HG03025 (cell line): Measurements from ENCODE around the gene EIF4G3.
"Not testable (repeated sequence)": the region's sequence is repeated elsewhere in the genome, so short reads cannot be mapped to it uniquely, and the experiment has no call there.

Experiments used
- ATAC-seq: cut with Tn5 transposase; IDR thresholded peaks from one replicate; pipeline ENCODE4 v1.9.1; 2021; ENCODE audit warnings: mild to moderate bottlenecking, moderate library complexity; ENCODE audit not compliant: unreplicated experiment, low FRiP score

Gene EIF4G3

GRCh38 chr1:21176586-21177555 is at the start of gene EIF4G3:
Gene EIF4G3, minus strand, starts transcription at chr1:21176897. Its CDS starts 174,155 bp downstream, at chr1:21002742.
- ATAC-seq, result peak; percentile 89

- no peak for ATAC-seq
These were observed 48.4 kb upstream of the EIF4G3 start for GRCh38 chr1:21225065-21225464.

- ATAC-seq, result no peak
These were observed 44.1 kb upstream of the EIF4G3 start for GRCh38 chr1:21220815-21221214.

DNA sequence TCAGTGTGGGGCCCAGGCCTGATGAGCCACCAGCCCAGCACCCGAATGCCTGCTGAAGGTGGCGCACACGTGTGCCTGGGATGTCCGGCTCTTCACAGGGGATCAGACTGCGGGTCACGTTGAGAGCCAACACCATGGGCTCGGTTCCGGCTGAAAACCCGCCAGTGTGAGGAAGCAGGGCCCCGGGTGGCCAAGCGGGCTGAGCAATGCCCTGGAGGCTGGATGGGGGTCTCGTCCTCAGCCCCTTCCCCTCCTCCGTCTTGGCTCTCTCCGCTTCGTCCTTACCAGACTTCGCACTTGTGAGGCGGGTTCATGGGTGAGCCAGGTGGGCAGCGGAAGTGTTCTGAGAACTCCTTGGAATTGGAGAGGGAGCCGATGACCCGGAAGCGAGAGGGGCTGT is 43.0 kb upstream of the EIF4G3 start:
- ATAC-seq, result no peak

- ATAC-seq, result no peak
These were observed 41.3 kb upstream of the EIF4G3 start for GRCh38 chr1:21217812-21218596.

GRCh38 chr1:21216835-21217811 is 40.4 kb upstream of the EIF4G3 start:
- no peak for ATAC-seq

- ATAC-seq, result no peak
These were observed 35.4 kb upstream of the EIF4G3 start for GRCh38 chr1:21212126-21212525.

DNA sequence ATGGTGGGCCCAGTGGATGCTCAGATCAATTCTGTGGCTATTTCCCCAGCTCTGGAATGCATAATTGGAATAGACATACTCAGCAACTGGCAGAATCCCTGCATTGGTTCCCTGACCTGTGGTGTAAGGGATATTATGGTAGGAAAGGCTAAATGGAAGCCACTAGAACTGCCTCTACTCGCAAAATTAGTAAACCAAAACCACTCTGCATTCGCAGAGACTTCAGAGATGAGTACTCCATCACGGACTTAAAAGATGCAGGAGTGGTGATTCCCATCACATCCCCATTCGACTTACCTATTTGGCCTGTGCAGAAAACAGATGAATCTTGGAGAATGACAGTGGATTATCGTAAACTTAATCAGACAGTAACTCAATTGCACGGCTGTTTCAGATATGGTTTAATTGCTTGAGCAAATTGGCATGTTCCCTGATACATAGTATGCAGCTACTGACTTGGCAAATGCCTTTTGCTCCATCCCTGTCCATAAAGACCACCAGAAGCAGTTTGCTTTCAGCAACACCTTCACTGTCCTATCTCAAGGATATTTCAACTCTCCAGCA is 31.5 kb upstream of the EIF4G3 start:
- not testable (repeated sequence) for ATAC-seq

- ATAC-seq, result no peak
These were observed 29.4 kb upstream of the EIF4G3 start for GRCh38 chr1:21206117-21206516.

GRCh38 chr1:21205416-21205815 is 28.7 kb upstream of the EIF4G3 start:
- ATAC-seq, result no peak

GRCh38 chr1:21201650-21202049 is 25.0 kb upstream of the EIF4G3 start:
- ATAC-seq, result no peak

DNA sequence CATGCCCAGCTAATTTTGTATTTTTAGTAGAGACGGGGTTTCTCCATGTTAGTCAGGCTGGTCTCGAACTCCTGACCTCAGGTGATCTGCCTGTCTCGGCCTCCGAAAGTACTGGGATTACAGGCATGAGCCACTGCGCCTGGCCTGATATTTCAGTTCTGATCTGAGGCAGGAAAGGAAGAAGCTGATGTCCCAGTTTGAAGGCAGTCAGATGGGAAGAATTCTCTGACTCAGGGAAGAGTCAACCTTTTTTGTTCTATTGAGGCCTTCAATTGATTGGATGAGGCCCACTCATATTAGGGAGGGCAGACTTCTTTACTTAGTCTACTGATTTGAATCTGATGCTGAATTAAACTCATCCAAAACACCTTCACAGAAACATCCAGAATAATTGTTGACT is 24.5 kb upstream of the EIF4G3 start:
- ATAC-seq, result not testable (repeated sequence)

DNA sequence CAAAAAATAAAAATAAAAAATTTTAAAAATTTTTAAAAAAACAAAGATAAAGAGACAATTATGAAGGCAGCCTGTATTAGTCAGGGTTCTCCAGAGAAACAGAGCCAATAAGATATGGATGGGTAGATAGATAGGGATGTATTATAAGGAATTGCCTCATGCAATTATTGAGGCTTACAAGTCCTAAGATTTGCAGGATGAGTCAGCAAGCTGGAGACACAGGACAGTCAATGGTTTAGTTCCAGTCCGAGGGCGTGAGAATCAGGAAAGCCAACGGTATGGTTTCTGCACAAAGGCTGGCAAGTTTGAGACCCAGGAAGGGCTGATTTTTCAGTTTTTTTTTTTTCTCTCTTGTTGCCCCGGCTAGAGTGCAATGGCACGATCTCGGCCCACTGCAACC is 24.1 kb upstream of the EIF4G3 start:
- no peak for ATAC-seq

- no peak for ATAC-seq
These were observed 22.2 kb upstream of the EIF4G3 start for GRCh38 chr1:21198929-21199328.

DNA sequence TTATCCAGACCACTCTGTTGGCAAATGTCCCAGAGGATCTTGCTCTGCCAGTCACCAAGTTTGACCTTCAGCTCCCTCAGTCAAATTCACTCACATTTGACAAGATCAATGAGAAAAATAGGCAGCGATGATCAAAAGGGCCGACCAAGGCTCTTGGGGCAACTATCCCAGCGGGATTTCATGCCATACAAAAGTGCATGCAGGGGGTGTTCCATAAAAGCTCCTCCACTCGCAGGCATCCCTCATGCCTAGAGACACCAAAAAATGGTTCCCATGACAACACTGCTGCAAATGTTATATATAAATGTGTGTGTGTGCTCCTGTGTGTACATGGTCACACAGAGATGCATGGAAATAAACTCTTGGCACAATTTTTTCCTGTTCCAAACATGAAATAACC is 16.2 kb upstream of the EIF4G3 start:
- no peak for ATAC-seq

DNA sequence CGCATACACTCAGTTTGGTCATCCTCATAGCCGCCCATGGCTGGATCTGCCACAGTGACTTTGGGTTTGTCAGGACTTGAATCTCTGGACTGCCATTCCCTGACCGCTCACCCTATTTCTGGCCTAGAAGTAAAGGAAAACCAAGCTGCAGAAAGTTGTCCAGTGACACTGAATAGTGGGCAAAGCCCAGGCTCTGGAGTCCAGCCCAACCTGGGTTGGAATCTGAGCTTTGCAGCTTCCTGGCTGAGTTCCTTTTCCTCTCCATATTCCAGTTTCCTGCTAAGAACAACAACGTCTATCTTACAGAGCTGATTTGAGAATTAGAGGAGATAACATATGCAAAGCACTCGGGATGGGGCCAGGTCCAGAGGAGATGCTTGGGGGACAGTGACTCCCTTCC is 15.6 kb upstream of the EIF4G3 start:
- no peak for ATAC-seq

- ATAC-seq, result not testable (repeated sequence)
These were observed 14.1 kb upstream of the EIF4G3 start for GRCh38 chr1:21190771-21191170.

- no peak for ATAC-seq
These were observed 13.3 kb upstream of the EIF4G3 start for GRCh38 chr1:21189906-21190500.

GRCh38 chr1:21189421-21189820 is 12.7 kb upstream of the EIF4G3 start:
- no peak for ATAC-seq

DNA sequence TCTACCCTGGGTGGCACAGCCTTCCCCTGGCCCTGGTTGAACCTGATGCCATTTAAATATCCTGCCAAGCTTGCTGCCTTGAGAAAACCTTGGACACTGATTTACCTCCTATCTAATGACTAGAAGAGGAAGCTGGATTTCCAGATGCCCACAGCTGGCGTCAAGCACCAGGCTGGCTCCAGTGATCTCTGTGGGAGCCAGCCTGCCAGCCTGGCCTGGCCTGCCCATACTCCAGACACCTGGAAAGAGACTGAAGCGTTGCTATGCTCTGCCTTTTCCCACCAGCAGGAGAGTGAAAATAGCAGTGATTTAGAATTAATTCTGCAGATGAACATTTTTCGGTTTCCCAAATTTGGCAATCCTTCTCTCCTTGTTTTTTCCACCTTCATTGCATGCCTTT is 11.5 kb upstream of the EIF4G3 start:
- ATAC-seq, result no peak
